K562 (cell line): ENCODE measurements around the gene TAF1B. TPM values are rescaled to one million over a fixed set of nuclear protein-coding genes. Genes with fewer than 3 reads are reported as not detected.

Experiments
- ATAC-seq: fragments of 200-7000 bp; cut with Tn5 transposase; 3 replicates; pipeline ENCODE4 v1.9.1; 2020; ENCODE audit warnings: moderate library complexity
- BruUV-seq: library from RNA; stranded (reverse); fragments of 400-500 nt; replicated peaks from 2 replicates; lab custom pipeline; 2021; lab: Mats Ljungman, UMichigan
- CTCF ChIA-PET: fragments of 300-600 bp; formaldehyde crosslinking; extraction: SDS; loops from one replicate; lab custom pipeline; 2021; ENCODE audit warnings: low intra/inter-chr PET ratio; lab: Yijun Ruan, JAX
- POLR2A ChIA-PET: fragments of 300-600, 350-650 bp; sonication (Branson Sonifier 250); formaldehyde crosslinking; extraction: SDS; loops from one replicate; lab custom pipeline; 2021; ENCODE audit warnings: antibody characterized with exemption, inconsistent platforms; lab: Yijun Ruan, JAX
- DNase-seq, 4 experiments: peaks; one replicate each; pipeline versions ENCODE4 v3.0.0 to v3.0.0-alpha.2; 2011 to 2018; ENCODE audit warnings: low spot score in 3 of 4, mixed read lengths in 3 of 4; ENCODE audit errors: extremely low read depth in 1 of 4
- FAIRE-seq: peaks from 2 replicates; lab custom pipeline; 2011; peaks lifted over from hg19 to GRCh38; lab: Jason Lieb, UNC
- H2AFZ ChIP-seq: 2 replicates; pipeline ENCODE4 v1.6.0; 2011; ENCODE audit warnings: low read depth, low read length, control low read depth, inconsistent platforms
- H3K27ac ChIP-seq: fragments of 200-600 bp; 3 replicates; pipeline ENCODE4 v1.8.0; 2011; ENCODE audit warnings: low read depth, mild to moderate bottlenecking, control low read depth, inconsistent platforms, low read length, moderate library complexity, mixed read lengths; ENCODE audit errors: extremely low read depth
- H3K27me3 ChIP-seq, 2 experiments: fragments of 300-600 bp in 1 of 2; 2 replicates in 1 of 2; 3 replicates in 1 of 2; pipeline versions ENCODE4 v1.6.0 to v1.8.0; 2011; ENCODE audit warnings: inconsistent platforms in 2 of 2, low read length in 2 of 2, mild to moderate bottlenecking in 1 of 2, mixed read lengths in 1 of 2, moderate library complexity in 1 of 2; ENCODE audit not compliant: control insufficient read depth in 2 of 2, insufficient read depth in 2 of 2
- H3K36me3 ChIP-seq: fragments of 300-600 bp; 3 replicates; pipeline ENCODE4 v1.8.0; 2011; ENCODE audit warnings: mild to moderate bottlenecking, low read length, inconsistent platforms; ENCODE audit not compliant: control insufficient read depth, insufficient read depth
- H3K4me1 ChIP-seq, 2 experiments: fragments of 200-600 bp in 1 of 2; replicated peaks in 1 of 2; 2 replicates in 1 of 2; 3 replicates in 1 of 2; pipeline versions ENCODE4 v1.5.1 to v1.8.0; 2011; ENCODE audit warnings: inconsistent platforms in 2 of 2, low read length in 2 of 2, mild to moderate bottlenecking in 1 of 2, mixed read lengths in 1 of 2, moderate library complexity in 1 of 2; ENCODE audit not compliant: control insufficient read depth in 2 of 2, insufficient read depth in 2 of 2
- H3K4me2 ChIP-seq: 2 replicates; pipeline ENCODE4 v1.6.1; 2011; ENCODE audit warnings: low read length, control low read depth, inconsistent platforms, mixed read lengths; ENCODE audit not compliant: insufficient read depth
- H3K4me3 ChIP-seq: fragments of 200-600 bp; sonication (generic), shearing (Covaris generic); 2 replicates; pipeline ENCODE4 v1.5.1; 2016; ENCODE audit warnings: control low read depth, inconsistent platforms
- H3K79me2 ChIP-seq: fragments of 200-600 bp; 3 replicates; pipeline ENCODE4 v1.8.0; 2011; ENCODE audit warnings: low read length, inconsistent platforms; ENCODE audit not compliant: control insufficient read depth, insufficient read depth
- H3K9ac ChIP-seq, 2 experiments: 2 replicates each; pipeline versions ENCODE4 v1.6.0 to v1.6.1; 2011; ENCODE audit warnings: low read depth in 2 of 2, low read length in 2 of 2, control low read depth in 1 of 2, inconsistent platforms in 1 of 2, mild to moderate bottlenecking in 1 of 2, mixed read lengths in 1 of 2; ENCODE audit not compliant: insufficient read depth in 1 of 2
- H3K9me1 ChIP-seq: one replicate; pipeline ENCODE4 v1.6.0; 2011; ENCODE audit warnings: inconsistent platforms, mild to moderate bottlenecking, low read length, moderate library complexity; ENCODE audit not compliant: control insufficient read depth, insufficient read depth
- H3K9me3 ChIP-seq: replicated peaks from 2 replicates; pipeline ENCODE4 v1.5.1; 2011; ENCODE audit warnings: low read depth, low read length, inconsistent platforms; ENCODE audit not compliant: control insufficient read depth, insufficient read depth
- H4K20me1 ChIP-seq: replicated peaks from 2 replicates; pipeline ENCODE4 v1.6.1; 2011; ENCODE audit warnings: low read length, inconsistent platforms, mixed read lengths; ENCODE audit not compliant: control insufficient read depth, insufficient read depth
- CBFB ChIP-seq: sonication (generic); formaldehyde crosslinking; IDR thresholded peaks from 2 replicates; pipeline ENCODE4 v1.4.0; 2020; ENCODE audit warnings: mild to moderate bottlenecking, missing genetic modification reagents
- CHD4 ChIP-seq: fragments of 200-600 bp; sonication (generic); IDR thresholded peaks from 3 replicates; pipeline ENCODE4 v1.6.1; 2012; ENCODE audit warnings: low read depth, mild to moderate bottlenecking, mixed read lengths, low read length, inconsistent platforms; ENCODE audit not compliant: insufficient read depth, insufficient replicate concordance, poor library complexity, severe bottlenecking
- HDAC1 ChIP-seq, 2 experiments: fragments of 450-650 bp; IDR thresholded peaks; 2 replicates each; pipeline ENCODE4 v1.6.1; 2016 to 2017; ENCODE audit warnings: inconsistent platforms in 1 of 2, mild to moderate bottlenecking in 1 of 2, moderate library complexity in 1 of 2
- HDGF ChIP-seq: fragments of 450-650 bp; IDR thresholded peaks from 2 replicates; pipeline ENCODE4 v1.6.1; 2016
- HMGN3 ChIP-seq: IDR thresholded peaks from 2 replicates; pipeline ENCODE4 v1.6.1; 2011; ENCODE audit warnings: borderline replicate concordance, low read depth, mild to moderate bottlenecking, mixed read lengths, low read length; ENCODE audit not compliant: insufficient read length; ENCODE audit errors: extremely low read depth
- HNRNPUL1 ChIP-seq: fragments of 200-400 bp; formaldehyde crosslinking; IDR thresholded peaks from 2 replicates; pipeline ENCODE4 v1.6.1; 2017; ENCODE audit warnings: low read length
- HSF4 ChIP-seq: fragments of 250-450 bp; sonication (Bioruptor Pico); IDR thresholded peaks from 2 replicates; pipeline ENCODE4 v2.1.2; 2022; ENCODE audit warnings: mild to moderate bottlenecking, moderate library complexity, borderline replicate concordance
- ID3 ChIP-seq, 2 experiments: fragments of 250-450 bp in 1 of 2; fragments of 450-650 bp in 1 of 2; sonication (Bioruptor Pico) in 1 of 2; IDR thresholded peaks; 2 replicates each; pipeline versions ENCODE4 v1.6.1 to v1.8.0; 2016 to 2021; ENCODE audit warnings: mild to moderate bottlenecking in 2 of 2, moderate library complexity in 2 of 2, missing compliant biosample characterization in 1 of 2, missing genetic modification characterization in 1 of 2
- KAT2B ChIP-seq: IDR thresholded peaks from one replicate; pipeline ENCODE4 v1.6.1; 2012; ENCODE audit warnings: low read depth, mild to moderate bottlenecking, control low read depth, inconsistent platforms, low read length, moderate library complexity
- KDM2B ChIP-seq: fragments of 250-450 bp; sonication (Bioruptor Pico); IDR thresholded peaks from 2 replicates; pipeline ENCODE4 v1.8.0; 2021; ENCODE audit warnings: mild to moderate bottlenecking, moderate library complexity
- MAZ ChIP-seq, 2 experiments: fragments of 450-650 bp in 1 of 2; sonication (generic) in 1 of 2; formaldehyde crosslinking; IDR thresholded peaks in 1 of 2; conservative IDR thresholded peaks in 1 of 2; 2 replicates each; pipeline versions ENCODE4 v1.4.0 to v1.5.0; 2020; ENCODE audit warnings: mild to moderate bottlenecking in 1 of 2, missing genetic modification reagents in 1 of 2
- MEIS2 ChIP-seq: fragments of 450-650 bp; IDR thresholded peaks from 2 replicates; pipeline ENCODE4 v1.6.1; 2014; ENCODE audit warnings: mild to moderate bottlenecking; ENCODE audit not compliant: partially characterized antibody
- RB1 ChIP-seq: fragments of 450-650 bp; IDR thresholded peaks from 2 replicates; pipeline ENCODE4 v1.6.1; 2017; ENCODE audit warnings: low read depth, mild to moderate bottlenecking
- YBX1 ChIP-seq: fragments of 450-650 bp; IDR thresholded peaks from 2 replicates; pipeline ENCODE4 v1.7.1; 2016; ENCODE audit warnings: mild to moderate bottlenecking
- ZBTB7A ChIP-seq: IDR thresholded peaks from 2 replicates; pipeline ENCODE4 v1.6.1; 2011; ENCODE audit warnings: low read depth, mild to moderate bottlenecking, low read length, moderate library complexity, borderline replicate concordance; ENCODE audit not compliant: control insufficient read depth
- ZKSCAN8 ChIP-seq: fragments of 200-800 bp; sonication (Bioruptor generic); IDR thresholded peaks from 2 replicates; pipeline ENCODE4 v1.6.1; 2016; ENCODE audit warnings: missing genetic modification characterization, missing compliant biosample characterization
- WGBS: fragments of 100-300 bp; shearing (Covaris generic); methylation state at CpG from one replicate; pipeline ENCODE4 v1.1.6; 2016; ENCODE audit warnings: low coverage, mixed read lengths; ENCODE audit not compliant: insufficient coverage; ENCODE audit errors: missing lambda C conversion rate; 5-methylcytosine and 5-hydroxymethylcytosine counted together
- in situ Hi-C: fragments of 300-500 bp; cut with MboI; formaldehyde crosslinking; loops from 4 replicates; pipeline ENCODE4 v1.15.0; 2018; ENCODE audit warnings: inconsistent platforms, mixed read lengths
- intact Hi-C: fragments of 100-400 bp; cut with micrococcal nuclease; formaldehyde crosslinking; loops from 2 replicates; pipeline ENCODE4 v1.14.2; 2022
- polyA plus RNA-seq, 8 experiments: library from polyadenylated mRNA; depleted of rRNA in 4 of 8; stranded (reverse) in 5 of 8; unstranded in 3 of 8; fragments of >200 nt; fragmentation: Nextera tagmentation in 2 of 8; fragmentation: Illumina TruSeq in 1 of 8; extraction: Ambion mirVana in 2 of 8; extraction: Trizol in 1 of 8; gene quantifications; 2 replicates each; pipeline versions ENCODE4 v1.2.1 to v1.2.3, GENCODE V29; 2011 to 2014; ENCODE audit warnings: inconsistent platforms in 1 of 8, missing spikeins in 1 of 8
- total RNA-seq, 7 experiments: library from RNA; depleted of rRNA in 6 of 7; stranded (reverse); fragments of >200 nt in 6 of 7; fragmentation: Illumina TruSeq in 2 of 7; extraction: Trizol in 2 of 7; gene quantifications; 2 replicates each; pipeline versions ENCODE4 v1.2.1 to v1.2.3, GENCODE V29; 2011 to 2021; ENCODE audit warnings: low replicate concordance in 1 of 7
- TF ChIP-seq, protein P1 (sequence below): fragments of 450-650 bp; IDR thresholded peaks from 2 replicates; pipeline ENCODE4 v1.6.1; 2016
- TF ChIP-seq, protein P2 (sequence below): fragments of 450-650 bp; IDR thresholded peaks from 2 replicates; pipeline ENCODE4 v1.6.1; 2014; ENCODE audit warnings: low read depth, mild to moderate bottlenecking, moderate library complexity, borderline replicate concordance

The TAF1B gene
- total and polyA plus RNA-seq, 9 of the 15 experiments (the other 6 are each of a cell fraction or from before 2014, with no cell fraction given), result 8.8 to 25.1 (median 17.3) TPM

DNA sequence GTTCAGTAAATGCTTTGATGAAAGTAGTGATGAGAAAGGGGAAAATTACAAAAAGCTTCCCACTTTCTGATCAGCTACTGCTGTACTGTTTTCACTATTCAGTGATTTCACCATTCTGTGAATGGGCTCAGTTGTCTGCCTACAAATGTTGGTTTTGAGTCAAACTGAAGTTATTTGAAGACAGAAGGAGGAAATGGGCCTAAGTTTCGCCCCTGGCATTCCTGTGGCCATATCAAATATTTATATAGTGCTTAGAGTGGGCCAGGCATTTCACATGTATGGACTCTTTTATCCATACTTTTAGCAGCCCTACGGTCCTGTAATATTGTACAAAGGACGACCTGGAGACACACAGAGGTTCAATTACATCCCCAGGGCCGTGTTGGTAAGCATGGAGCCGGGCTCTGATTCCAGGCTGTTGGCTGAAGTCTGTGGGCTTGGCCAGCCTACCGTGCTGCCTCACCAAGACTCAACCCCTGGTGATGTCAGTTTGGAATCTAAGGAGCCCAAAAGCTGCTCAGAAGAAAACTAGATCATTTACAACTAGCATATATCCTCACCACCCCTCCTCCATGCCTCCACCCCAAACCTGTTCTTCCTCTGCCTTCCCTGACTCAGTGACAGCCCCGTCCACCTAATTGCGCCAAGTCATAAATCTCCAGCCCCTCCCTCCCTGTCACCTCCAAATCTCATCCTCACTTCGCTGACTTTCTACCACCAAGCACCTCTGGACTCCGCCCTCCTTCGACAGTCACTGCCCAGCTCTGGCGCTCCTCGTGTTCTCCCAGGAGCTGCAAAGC lies 98.1 kb downstream of the TAF1B start:
- H3K4me2 ChIP-seq, result peak overlapping the region; percentile 20; the same call in 1 of the 2 replicates
- POLR2A ChIA-PET, result interaction anchor here (0.5 to 0.8 kb wide), 4 partner anchors 27 to 1423 kb away, joined by 3 to 5 read pairs (median 3); partner anchors contain the start of gene ADAM17
- peak; percentile 78 for FAIRE-seq
- DNase-seq, result peak; percentile 32 to 52 (median 43)
- peak overlapping the region; percentile 67 for H2AFZ ChIP-seq
- ATAC-seq, result peak; percentile 69
- intact Hi-C loops (no loop called here), in situ Hi-C loops (no loop called here)
- H3K79me2 ChIP-seq, result no peaks in the 10 kb centered on the region
- CTCF ChIA-PET, result no interaction called here
- H4K20me1 ChIP-seq, result no peaks in the 10 kb centered on the region
- no peaks in the 10 kb centered on the region for H3K9me3 ChIP-seq
- no peak overlapping the region for H3K27ac ChIP-seq
- peaks cover 11 to 18% of the 10 kb centered on the region in 2 experiments; a peak in 4 of 5 replicates for H3K4me1 ChIP-seq
- peak overlapping the region in 1 of 2 experiments; percentile 62; a peak in 1 of 4 replicates for H3K9ac ChIP-seq
- peaks cover 3% of the 10 kb centered on the region for H3K9me1 ChIP-seq
- H3K4me3 ChIP-seq, result no peak overlapping the region
- no peaks in the 10 kb centered on the region for H3K36me3 ChIP-seq
- H3K27me3 ChIP-seq, result peaks cover 6 to 10% of the 10 kb centered on the region in 2 experiments; a peak in 1 of 5 replicates
- WGBS, result 33% methylated on average over 13 of the region's 13 CpGs
- no TSS peak for BruUV-seq
- TF ChIP-seq KDM2B (CRISPR knock-in tag) (no peak), HDGF (no peak), ZBTB7A (0 out of 2 replicates have a peak, but pooled peaks have one; percentile 44), ZKSCAN8 (CRISPR knock-in tag) (no peak), CBFB (CRISPR knock-in tag) (no peak), HNRNPUL1 (no peak), ID3 (CRISPR knock-in tag; IDR thresholded peaks at IDR 0.05) (no peak), ID3 (tag; IDR thresholded peaks at IDR 0.05) (no peak), HSF4 (CRISPR knock-in tag) (no peak), RB1 (no peak), HDAC1 (IDR thresholded peaks at IDR 0.05) (peak in 1 of 2 experiments; percentile 54; a peak in 2 of 4 replicates), CHD4 (no peak), MEIS2 (peak; percentile 96), HMGN3 (no peak), KAT2B (no peak), YBX1 (no peak), MAZ (CRISPR knock-in tag; conservative IDR thresholded peaks at IDR 0.05 in 1 of 2, IDR thresholded peaks at IDR 0.05 in 1 of 2) (no peak)
- TF ChIP-seq, protein P1, sequence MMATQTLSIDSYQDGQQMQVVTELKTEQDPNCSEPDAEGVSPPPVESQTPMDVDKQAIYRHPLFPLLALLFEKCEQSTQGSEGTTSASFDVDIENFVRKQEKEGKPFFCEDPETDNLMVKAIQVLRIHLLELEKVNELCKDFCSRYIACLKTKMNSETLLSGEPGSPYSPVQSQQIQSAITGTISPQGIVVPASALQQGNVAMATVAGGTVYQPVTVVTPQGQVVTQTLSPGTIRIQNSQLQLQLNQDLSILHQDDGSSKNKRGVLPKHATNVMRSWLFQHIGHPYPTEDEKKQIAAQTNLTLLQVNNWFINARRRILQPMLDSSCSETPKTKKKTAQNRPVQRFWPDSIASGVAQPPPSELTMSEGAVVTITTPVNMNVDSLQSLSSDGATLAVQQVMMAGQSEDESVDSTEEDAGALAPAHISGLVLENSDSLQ, result peak; percentile 95
- TF ChIP-seq, protein P2, sequence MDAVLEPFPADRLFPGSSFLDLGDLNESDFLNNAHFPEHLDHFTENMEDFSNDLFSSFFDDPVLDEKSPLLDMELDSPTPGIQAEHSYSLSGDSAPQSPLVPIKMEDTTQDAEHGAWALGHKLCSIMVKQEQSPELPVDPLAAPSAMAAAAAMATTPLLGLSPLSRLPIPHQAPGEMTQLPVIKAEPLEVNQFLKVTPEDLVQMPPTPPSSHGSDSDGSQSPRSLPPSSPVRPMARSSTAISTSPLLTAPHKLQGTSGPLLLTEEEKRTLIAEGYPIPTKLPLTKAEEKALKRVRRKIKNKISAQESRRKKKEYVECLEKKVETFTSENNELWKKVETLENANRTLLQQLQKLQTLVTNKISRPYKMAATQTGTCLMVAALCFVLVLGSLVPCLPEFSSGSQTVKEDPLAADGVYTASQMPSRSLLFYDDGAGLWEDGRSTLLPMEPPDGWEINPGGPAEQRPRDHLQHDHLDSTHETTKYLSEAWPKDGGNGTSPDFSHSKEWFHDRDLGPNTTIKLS, result no peak
